HG03442 (cell line): ENCODE data around the gene SH3BP1.
"Not testable (repeated sequence)": the region's sequence is repeated elsewhere in the genome, so short reads cannot be mapped to it uniquely, and the experiment has no call there.

Source experiments
- ATAC-seq: cut with Tn5 transposase; IDR thresholded peaks from one replicate; pipeline ENCODE4 v1.9.1; 2021; ENCODE audit warnings: mild to moderate bottlenecking, moderate library complexity; ENCODE audit not compliant: unreplicated experiment

SH3BP1 gene

DNA sequence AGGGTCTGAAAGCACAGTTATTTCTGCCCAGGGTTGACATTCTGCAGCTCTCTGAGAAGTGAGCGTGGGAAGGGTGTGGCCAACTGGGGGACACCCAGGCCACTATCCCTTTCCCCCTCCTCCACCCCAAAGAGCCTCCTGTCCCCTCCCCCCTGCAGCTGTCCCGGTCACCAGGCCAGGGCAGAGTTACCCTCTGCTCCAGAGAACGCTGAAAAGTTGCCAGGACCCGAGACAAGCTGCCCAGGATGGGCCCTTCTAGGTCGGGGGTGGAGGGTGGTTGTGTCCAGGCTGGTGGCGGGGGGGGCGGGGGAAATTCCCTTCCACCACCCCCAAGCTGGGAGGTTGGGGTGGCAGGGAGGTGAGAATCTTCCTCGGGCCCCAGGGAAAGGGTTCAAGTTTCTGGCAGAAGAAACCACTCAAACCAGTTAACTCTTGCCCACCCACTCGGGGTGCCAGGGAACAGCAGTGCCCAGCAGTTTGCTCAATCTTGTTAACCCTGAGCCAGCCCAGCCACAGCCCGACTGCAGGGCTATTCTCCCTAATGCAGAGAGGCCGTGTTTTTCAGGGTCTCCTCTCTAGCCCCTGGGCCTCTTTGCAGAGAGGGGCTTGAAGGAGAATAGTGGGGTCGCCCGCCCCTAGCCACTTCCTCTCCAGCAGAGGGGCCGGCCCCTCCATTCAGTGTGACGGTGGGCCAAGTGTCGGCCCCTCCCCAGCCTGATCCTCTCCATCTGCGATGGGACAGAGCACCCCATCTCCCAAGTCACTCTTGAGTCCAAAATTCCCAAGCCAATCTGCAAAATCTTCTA is 36.7 kb downstream of the SH3BP1 start:
- ATAC-seq = no peak

DNA sequence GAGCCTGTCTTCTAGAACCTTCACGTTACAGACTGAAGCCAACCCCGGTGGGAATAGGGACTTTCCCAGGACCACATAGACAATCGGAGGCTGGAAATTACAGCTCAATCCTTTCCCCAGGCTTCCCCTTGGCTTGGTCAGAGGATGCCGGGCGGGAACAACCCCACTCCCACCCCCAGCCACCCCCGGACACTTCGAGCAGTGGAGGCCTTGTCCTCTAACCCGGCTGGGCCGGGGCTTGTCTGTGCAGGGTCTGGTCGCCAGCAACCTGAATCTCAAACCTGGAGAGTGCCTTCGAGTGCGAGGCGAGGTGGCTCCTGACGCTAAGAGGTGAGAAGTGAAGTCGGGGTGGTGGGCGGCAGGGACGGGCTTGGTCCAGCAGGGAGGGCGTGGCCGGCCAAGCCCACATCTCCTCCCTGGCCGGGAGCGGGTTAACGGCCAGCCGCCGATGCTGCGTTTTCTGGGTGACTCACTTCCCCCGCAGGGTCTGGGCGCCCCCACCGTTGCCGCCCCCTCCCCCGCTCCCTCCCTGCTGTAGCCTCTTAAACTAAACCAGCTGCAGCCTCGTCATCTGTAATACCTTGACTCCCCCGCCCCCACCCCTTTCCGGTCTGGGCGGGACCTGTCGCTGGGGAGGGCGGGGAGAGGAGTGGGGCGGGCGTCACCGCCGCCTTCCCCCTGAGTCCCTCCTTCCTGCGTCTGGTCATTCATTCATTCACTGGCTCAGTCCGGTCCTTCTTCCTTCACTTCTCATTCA is 37.4 kb downstream of the SH3BP1 start:
- peak; percentile 46 for ATAC-seq

DNA sequence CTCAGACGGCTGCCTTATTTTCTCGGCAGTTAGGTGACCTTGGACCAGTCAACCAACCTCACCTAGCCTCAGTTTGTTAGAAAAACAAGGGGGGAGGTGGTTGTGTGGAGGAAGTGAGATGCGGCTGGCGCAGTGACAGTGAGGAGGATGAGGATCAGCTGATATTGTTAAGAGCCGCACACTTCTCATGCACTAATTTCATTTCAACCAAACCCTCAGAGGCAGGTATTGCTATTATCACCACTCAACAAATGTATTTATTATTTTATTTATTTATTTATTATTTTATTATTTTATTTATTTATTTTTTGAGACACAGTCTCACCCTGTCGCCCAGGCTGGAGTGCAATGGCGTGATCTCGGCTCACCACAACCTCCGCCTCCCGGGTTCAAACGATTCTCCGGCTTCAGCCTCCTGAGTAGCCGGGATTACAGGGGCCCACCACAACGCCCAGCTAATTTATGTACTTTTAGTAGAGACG is 38.1 kb downstream of the SH3BP1 start:
- ATAC-seq = peak; percentile 9

DNA sequence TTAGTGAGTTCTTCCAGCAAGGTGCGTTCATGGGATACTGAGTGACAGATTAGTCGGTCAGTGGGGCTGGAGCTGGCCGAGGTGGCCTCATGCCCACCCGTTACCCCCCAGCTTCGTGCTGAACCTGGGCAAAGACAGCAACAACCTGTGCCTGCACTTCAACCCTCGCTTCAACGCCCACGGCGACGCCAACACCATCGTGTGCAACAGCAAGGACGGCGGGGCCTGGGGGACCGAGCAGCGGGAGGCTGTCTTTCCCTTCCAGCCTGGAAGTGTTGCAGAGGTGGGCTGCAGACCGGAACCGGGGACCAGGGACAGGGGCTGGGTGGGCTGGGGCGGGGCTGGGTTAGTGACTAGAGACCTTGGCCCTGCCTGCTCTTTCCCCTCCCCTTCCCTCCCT is 38.9 kb downstream of the SH3BP1 start:
- no peak for ATAC-seq

DNA sequence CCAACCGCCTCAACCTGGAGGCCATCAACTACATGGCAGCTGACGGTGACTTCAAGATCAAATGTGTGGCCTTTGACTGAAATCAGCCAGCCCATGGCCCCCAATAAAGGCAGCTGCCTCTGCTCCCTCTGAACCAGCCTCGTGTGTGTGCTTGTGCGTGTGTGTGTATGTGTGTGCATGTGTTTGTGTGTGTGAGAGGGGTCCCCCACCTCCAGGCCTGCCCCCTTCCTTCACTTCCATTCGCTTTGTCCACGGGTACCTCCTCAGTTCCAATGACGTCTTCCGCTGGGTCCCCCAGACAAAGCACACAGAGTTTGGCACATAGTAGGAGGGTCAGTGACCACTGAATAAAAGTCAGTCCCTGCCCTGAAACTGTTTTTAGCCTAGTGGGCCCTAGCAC is 40.2 kb downstream of the SH3BP1 start:
- no peak for ATAC-seq

DNA sequence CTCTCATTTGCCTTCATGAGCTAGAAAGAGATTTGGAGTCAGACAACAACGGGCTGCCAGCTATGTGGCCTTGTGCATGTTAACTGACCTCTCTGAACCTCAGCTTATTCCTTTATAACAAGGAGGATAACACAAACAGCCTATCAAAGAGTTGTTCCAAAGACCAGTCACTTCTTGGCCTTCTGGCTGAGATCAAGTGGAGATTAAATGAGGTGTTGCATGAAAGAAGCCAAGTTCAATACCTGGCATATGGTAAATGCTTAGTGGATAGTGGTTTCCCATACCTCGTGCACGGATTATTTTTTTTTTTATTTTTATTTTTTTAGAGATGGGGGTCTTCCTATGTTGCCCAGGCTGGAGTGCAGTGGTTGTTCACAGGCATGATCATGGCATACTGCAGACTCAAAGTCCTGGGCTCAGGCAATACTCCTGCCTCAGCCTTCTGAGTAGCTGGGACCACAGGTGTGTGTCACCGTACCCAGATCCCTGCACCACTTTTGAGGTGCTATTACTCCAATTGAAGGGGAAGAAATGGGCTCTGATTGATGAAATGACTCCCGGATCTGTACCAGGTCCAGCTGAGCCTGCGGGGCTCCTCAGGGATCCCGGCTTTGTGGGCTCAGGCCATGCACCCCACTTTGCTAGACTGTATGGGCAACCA is 40.9 kb downstream of the SH3BP1 start:
- no peak for ATAC-seq

DNA sequence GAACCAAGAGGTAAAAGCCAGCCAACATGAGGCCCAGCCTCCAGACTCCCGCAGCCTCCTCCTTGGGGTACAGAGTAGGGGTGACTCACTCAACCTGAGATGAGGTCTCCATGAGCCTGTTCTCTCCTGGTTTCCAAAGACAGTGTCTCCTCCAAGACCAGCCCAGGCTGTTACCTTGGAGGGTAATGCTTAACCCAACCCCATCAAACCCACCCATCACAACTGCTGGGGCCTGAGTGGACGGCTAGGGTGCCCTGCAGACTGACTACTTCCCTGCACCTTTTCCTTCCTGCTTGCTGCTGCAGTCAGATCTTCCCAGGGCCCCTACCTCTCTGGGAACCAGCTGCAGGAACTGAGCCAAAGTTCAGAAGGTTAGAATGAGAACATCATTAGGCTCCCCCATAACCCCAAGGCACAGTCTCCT is 41.5 kb downstream of the SH3BP1 start:
- ATAC-seq = no peak

DNA sequence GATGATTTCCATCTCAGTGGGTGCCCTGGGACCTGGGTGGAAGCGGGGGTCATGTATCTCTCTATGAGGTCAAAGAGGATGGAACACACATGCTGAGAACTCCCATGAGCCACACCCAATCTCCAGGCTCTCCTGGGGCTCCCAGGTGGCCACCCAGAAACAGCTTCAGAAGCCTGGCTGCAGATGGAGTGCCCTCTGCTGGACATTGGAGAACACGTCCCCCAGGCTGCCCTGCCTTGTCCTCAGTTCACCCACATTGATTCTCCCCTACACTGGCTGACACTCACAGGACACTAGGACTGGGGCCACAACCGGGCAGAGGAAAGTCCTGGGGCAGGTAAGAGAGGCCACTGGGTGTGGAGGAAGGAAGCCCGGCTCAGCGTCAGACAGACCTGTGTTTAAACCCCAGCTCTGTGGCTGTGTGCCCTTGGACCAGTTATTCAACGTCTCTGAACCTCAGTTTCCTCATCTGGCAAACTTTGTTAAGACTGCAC is 42.1 kb downstream of the SH3BP1 start:
- ATAC-seq = no peak

DNA sequence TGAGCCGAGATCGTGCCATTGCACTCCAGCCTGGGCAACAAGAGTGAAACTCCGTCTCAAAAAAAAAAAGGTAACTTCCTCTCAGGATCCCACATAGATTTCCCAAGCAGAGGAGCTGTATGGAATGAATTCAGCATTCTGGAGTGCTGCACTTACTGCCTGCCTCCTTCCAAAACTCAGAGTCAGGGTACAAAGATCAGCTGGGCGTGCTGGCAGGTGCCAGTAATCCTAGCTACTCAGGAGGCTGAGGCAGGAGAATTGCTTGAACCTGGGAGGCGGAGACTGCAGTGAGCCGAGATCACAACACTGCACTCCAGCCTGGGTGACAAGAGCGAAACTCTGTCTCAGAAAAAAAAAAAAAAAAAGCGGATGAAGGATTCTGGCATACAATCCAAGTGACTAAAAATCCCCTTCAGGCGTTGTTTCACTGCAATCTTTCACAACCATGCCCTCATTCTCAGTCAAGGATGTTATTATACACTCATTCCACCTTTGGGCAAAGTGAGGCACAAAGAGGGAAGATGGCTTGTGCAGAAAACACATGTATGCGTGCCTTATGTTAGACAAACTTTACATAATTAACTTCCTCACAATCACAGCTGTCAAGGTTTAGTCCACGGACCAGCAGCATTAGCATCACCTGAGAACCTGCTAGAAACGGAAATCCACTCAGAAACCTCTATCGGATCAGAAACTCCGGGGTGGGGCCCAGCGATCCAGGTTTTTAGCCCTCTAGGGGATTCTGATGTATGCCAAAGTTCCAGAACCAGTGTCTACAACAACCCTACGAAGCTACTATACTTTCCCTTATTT is 45.5 kb downstream of the SH3BP1 start:
- no peak for ATAC-seq

DNA sequence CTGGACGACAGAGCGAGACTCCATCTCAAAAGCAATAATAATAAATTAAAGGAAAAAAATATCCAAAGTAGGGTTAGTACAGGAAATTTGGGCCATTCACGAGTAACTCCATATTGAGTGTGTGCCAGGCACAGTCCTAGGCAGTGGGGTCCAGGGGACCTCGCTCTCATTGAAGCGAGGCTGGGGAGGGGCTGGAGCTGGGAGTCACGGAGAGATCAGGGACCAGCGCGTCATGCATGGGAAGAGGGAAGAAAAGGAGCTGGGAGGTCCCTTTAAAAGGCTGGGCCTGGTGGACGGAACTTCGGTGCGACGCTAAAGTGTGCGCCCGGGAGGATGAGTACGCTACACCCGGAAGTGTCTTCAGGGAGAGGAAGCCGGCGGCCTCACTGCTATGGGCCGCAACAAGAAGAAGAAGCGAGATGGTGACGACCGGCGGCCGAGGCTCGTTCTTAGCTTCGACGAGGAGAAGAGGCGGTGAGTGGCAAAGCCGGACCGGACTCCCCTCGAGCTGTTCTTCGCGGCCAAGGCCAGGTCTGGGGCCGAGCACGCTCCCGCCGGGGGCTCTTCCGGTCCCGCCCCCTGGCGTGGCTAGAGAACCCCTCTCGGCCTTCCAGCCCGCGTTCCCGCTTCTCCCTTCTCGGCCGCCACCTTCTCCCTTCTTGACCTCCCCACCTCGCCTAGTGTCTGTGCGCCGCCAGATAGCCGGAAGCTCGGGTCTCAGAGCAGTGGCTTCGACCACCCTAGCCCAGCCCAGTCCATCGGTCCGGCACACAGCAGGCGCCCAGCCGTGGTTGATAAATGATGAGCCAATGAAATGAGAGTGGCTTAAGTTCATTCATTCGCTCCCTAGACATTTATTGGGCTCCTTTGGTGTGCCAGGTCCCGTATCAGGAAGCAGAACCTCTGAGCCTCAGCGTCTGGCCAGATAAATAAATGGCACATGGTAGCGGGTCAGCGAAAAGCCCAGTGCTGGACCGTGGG is 46.8 kb downstream of the SH3BP1 start, which contains the start of gene NOL12:
NOL12 (plus strand) TSS at position 342 of the 981 bp plus-strand sequence; CDS start at position 392, 50 bp downstream.
- peak; percentile 72 for ATAC-seq

DNA sequence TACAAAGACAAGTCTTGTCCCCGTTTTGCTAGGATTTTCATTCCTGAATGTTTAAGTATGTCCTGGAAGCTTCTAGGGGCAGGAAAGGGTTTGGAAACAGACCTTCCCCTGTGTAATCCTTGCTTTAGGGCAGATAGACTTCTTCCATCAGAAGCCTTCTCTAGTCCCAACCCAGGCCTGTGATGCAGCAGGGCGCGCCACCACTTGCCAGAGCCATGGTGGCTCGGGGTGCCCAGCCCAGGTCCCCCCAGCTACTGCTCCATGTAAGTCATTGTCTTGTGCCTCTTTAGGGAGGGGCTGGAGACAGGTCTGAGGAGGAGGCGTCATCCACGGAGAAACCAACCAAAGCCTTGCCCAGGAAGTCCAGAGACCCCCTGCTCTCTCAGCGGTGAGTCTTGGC is 50.9 kb downstream of the SH3BP1 start:
- no peak for ATAC-seq

DNA sequence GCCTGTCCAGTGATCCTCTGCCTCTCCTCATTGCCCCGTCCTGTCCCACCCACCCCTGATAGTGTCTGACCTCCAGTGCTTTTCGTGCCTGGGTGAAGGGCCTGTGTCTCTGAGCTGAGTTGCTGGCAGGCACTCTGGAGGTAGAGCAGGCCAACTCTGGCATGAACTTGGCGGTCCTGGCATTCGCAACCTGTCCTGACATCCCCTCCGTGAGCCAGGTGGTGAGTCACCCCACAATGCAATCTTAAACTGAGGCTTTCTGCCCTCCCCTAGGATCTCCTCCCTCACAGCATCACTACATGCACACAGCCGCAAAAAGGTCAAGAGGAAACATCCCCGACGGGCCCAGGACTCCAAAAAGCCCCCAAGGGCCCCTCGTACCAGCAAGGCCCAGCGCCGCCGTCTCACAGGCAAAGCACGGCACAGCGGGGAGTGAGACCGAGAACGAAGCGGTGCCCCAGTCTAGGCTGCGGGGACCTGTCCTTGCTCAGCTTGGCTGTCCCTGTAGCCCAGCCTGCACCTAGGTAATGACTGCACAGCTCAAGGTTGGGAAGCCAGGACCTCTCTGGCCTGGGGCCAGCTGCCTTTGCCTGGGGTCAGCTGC is 51.5 kb downstream of the SH3BP1 start:
- ATAC-seq = no peak

DNA sequence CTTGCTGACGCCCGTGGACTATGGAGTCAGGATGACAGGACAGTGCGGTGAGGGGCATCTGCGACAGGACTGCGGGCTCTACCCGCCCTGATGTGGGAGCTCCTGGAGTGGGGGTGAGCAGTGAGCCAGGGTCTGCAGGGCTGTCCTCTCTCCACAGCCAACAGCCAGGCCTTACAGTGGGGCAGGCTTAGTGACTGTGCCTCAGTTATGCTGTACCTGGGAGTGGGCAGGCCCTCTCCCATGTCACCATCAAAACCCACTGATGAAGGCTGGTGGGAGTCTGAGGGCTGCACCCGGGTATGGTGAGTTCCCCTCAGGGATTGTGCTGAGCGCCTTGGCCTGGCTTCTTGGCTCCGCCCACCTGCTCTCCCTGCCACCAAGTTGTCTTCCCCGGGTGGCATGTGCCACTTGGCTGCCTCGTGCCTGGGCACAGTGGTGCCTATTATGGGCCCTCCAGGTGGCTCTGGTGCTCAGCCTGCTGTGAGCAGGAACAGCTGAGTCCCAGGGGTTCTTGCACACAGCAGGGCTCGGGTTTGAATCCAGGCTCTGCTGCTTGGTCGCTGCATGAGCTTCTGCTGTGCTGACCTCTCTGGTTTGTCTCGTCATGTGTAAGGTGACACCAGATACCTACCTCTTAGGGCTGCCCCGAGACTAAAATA is 53.3 kb downstream of the SH3BP1 start:
- no peak for ATAC-seq

DNA sequence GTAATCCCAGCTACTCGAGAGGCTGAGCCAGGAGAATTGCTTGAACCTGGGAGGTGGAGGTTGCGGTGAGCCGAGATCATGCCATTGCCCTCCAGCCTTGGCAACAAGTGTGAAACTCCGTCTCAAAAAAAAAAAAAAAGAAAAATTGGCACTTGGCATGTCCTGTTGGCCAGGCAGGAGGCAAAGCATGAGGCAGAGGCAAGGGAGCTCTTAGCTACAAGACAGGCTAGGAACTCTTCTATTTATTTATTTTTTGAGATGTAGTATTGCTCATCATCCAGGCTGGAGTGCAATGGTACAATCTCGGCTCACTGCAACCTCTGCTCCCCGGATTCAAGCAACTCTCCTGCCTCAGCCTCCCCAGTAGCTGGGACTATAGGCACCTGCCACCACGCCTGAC is 54.7 kb downstream of the SH3BP1 start:
- ATAC-seq = not testable (repeated sequence)

DNA sequence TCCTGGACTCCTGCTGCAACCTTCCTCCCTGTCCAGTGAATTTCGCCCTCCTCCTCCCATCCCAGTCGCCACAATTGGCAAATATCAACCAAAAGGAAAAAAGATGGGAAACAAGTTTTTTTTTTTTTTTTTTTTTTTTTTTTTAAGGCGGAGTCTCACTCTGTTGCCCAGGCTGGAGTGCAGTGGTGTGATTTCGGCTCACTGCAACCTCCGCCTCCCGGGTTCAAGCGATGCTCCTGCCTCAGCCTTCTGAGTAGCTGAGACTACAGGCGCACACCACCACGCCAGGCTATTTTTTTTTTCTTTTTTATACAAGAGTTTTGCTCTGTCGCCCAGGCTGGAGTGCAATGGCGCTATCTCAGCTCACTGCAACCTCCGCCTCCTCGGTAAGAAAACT is 56.8 kb downstream of the SH3BP1 start:
- not testable (repeated sequence) for ATAC-seq

DNA sequence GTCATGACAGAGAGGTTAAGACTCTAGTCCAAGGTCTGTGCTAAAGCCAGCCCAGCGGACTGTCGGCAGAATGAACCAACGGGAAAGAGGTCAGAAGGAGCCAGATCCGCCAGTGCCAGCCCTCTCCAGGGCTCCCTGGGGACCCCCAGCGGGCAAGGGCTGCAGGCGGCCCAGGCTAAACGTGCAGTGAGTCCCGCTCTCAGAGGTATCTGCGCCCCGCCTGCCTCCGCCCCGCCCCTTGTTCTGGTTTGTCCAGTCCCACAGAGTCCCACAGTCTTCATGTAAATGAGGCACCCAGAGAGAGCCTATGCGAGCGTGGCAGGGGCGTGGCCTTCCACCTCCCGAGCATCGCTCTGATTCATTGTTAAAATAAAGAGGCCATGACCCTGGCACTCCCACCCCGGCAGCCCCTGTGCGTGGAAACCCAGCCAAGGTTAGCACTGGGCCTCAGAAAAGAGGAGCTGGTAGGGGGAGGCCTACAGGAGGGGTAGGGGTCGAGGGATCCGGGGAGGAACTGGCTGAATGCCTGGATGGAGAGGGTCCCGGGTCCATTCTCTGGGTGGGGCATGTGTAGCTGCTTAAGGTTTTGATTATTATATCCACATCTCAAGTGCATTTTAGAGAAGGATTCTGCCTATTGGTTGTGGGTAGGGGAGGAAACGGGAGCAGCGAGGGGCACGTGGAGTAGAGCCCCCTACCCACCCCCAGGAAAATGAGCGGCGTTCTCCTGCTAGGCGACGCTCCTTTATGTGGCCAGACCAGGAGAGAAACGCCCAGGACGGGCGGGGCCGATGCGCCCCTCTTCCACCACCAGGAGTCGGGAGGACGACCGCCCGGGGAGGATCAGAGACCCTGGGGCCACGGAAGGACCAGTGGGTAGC is 57.4 kb downstream of the SH3BP1 start, which contains the start of gene TRIOBP:
TRIOBP (plus strand) TSS at position 392 of the 881 bp plus-strand sequence. CDS start 4,318 bp downstream, outside the sequence.
- no peak for ATAC-seq

DNA sequence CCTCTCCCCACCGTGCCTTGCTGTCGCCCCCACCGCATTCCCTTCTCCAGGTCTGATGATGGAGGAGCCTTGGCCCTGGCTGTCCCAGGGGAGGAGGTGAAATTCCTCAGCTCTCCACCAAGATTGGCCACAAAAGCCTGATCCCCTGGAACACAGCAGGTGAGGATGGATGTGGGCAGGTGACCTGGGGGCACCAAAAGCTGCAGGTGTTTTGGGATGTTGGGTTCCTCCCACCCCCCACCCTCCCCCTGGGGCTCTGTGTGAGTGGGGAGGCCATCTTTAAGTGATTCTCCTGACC is 58.0 kb downstream of the SH3BP1 start:
- no peak for ATAC-seq
